HepG2 (cell line): ENCODE results near the gene TRIM7. TPM values are rescaled to one million over a fixed set of nuclear protein-coding genes. Genes with fewer than 3 reads are reported as not detected.

Experiments
- ATAC-seq: fragments of 200-7000 bp; cut with Tn5 transposase; 3 replicates; pipeline ENCODE4 v1.9.1; 2020; ENCODE audit warnings: mild to moderate bottlenecking, moderate library complexity
- BruUV-seq: library from RNA; stranded (reverse); fragments of 400-500 nt; replicated peaks from 2 replicates; lab custom pipeline; 2021; lab: Mats Ljungman, UMichigan
- CTCF ChIA-PET: fragments of 300-600 bp; formaldehyde crosslinking; extraction: SDS; loops from one replicate; lab custom pipeline; 2021; ENCODE audit warnings: low total read pairs, inconsistent platforms, low intra/inter-chr PET ratio; lab: Yijun Ruan, JAX
- POLR2A ChIA-PET: fragments of 350-600 bp; sonication (Branson Sonifier 250); formaldehyde crosslinking; loops from one replicate; lab custom pipeline; 2020; ENCODE audit warnings: antibody characterized with exemption, inconsistent platforms; lab: Yijun Ruan, JAX
- DNase-seq: peaks from one replicate; pipeline ENCODE4 v3.0.0-alpha.2; 2015; ENCODE audit warnings: low spot score
- FAIRE-seq: peaks from 3 replicates; lab custom pipeline; 2011; peaks lifted over from hg19 to GRCh38; lab: Jason Lieb, UNC
- H2AFZ ChIP-seq: one replicate; pipeline ENCODE4 v1.6.1; 2011; ENCODE audit warnings: low read length, inconsistent platforms
- H3K27ac ChIP-seq: fragments of 300-600 bp; 3 replicates; pipeline ENCODE4 v1.8.0; 2011; ENCODE audit warnings: mixed run types, mild to moderate bottlenecking, mixed read lengths, low read length, inconsistent platforms; ENCODE audit not compliant: insufficient read depth; ENCODE audit errors: extremely low read length
- H3K27me3 ChIP-seq, 2 experiments: fragments of 200-600 bp in 1 of 2; 2 replicates in 1 of 2; 3 replicates in 1 of 2; pipeline versions ENCODE4 v1.6.0 to v1.8.0; 2011; ENCODE audit warnings: low read length in 2 of 2, mild to moderate bottlenecking in 2 of 2, moderate library complexity in 2 of 2, inconsistent platforms in 1 of 2; ENCODE audit not compliant: insufficient read depth in 2 of 2, control insufficient read depth in 1 of 2
- H3K36me3 ChIP-seq, 2 experiments: fragments of 200-600 bp in 1 of 2; replicated peaks in 1 of 2; 2 replicates in 1 of 2; 3 replicates in 1 of 2; pipeline versions ENCODE4 v1.5.1 to v1.8.0; 2011; ENCODE audit warnings: low read length in 2 of 2, inconsistent platforms in 1 of 2; ENCODE audit not compliant: insufficient read depth in 2 of 2, control insufficient read depth in 1 of 2
- H3K4me1 ChIP-seq: 2 replicates; pipeline ENCODE4 v1.5.1; 2012; ENCODE audit warnings: low read length, inconsistent platforms; ENCODE audit not compliant: insufficient read depth
- H3K4me2 ChIP-seq: 2 replicates; pipeline ENCODE4 v1.6.0; 2011; ENCODE audit warnings: low read depth, low read length, inconsistent platforms
- H3K4me3 ChIP-seq, 3 experiments: fragments of 200-600 bp in 1 of 3; sonication (generic), shearing (Covaris generic) in 1 of 3; replicated peaks in 1 of 3; 2 replicates each; pipeline ENCODE4 v1.5.1; 2011 to 2016; ENCODE audit warnings: low read length in 3 of 3, inconsistent platforms in 2 of 3, low read depth in 2 of 3, mild to moderate bottlenecking in 2 of 3, control low read depth in 1 of 3, mixed read lengths in 1 of 3; ENCODE audit not compliant: insufficient read depth in 1 of 3
- H3K79me2 ChIP-seq: one replicate; pipeline ENCODE4 v1.6.1; 2011; ENCODE audit warnings: low read length, inconsistent platforms; ENCODE audit not compliant: insufficient read depth
- H3K9ac ChIP-seq: 2 replicates; pipeline ENCODE4 v1.6.0; 2011; ENCODE audit warnings: mild to moderate bottlenecking, low read depth, low read length, inconsistent platforms; ENCODE audit not compliant: insufficient read depth
- H3K9me3 ChIP-seq: 2 replicates; pipeline ENCODE4 v1.5.1; 2012; ENCODE audit warnings: mild to moderate bottlenecking, low read length
- H4K20me1 ChIP-seq: 2 replicates; pipeline ENCODE4 v1.6.0; 2011; ENCODE audit warnings: inconsistent platforms, mild to moderate bottlenecking, low read length, moderate library complexity; ENCODE audit not compliant: insufficient read depth
- GTF2F1 ChIP-seq: fragments of 150-350 bp; IDR thresholded peaks from 2 replicates; pipeline ENCODE4 v1.6.1; 2014; ENCODE audit warnings: low read length
- JARID2 ChIP-seq: sonication (generic); formaldehyde crosslinking; IDR thresholded peaks from 2 replicates; pipeline ENCODE4 v1.8.1; 2023; ENCODE audit warnings: missing genetic modification reagents, inconsistent platforms; ENCODE audit not compliant: insufficient replicate concordance
- JUN ChIP-seq: sonication (generic); formaldehyde crosslinking; IDR thresholded peaks from 2 replicates; pipeline ENCODE4 v1.4.0; 2020; ENCODE audit warnings: mild to moderate bottlenecking, missing genetic modification reagents
- KDM6A ChIP-seq: IDR thresholded peaks from 2 replicates; pipeline ENCODE4 v1.6.1; 2016; ENCODE audit warnings: low read depth
- LRRFIP1 ChIP-seq: sonication (generic); formaldehyde crosslinking; conservative IDR thresholded peaks from 2 replicates; pipeline ENCODE4 v1.4.0; 2020; ENCODE audit warnings: missing genetic modification reagents
- NONO ChIP-seq, 2 experiments: fragments of 450-650 bp in 1 of 2; sonication (generic) in 1 of 2; formaldehyde crosslinking in 1 of 2; IDR thresholded peaks in 1 of 2; conservative IDR thresholded peaks in 1 of 2; 2 replicates each; pipeline versions ENCODE4 v1.6.1 to v1.8.0; 2017 to 2022; ENCODE audit warnings: mild to moderate bottlenecking in 1 of 2, missing genetic modification reagents in 1 of 2, moderate library complexity in 1 of 2
- TFDP2 ChIP-seq: sonication (generic); formaldehyde crosslinking; IDR thresholded peaks from 2 replicates; pipeline ENCODE4 v1.4.0; 2020; ENCODE audit warnings: missing genetic modification reagents
- THAP11 ChIP-seq: IDR thresholded peaks from 2 replicates; pipeline ENCODE4 v1.6.1; 2016; ENCODE audit warnings: missing biosample characterization, missing genetic modification reagents
- ZFX ChIP-seq: sonication (generic); formaldehyde crosslinking; IDR thresholded peaks from 2 replicates; pipeline ENCODE4 v1.4.0; 2020; ENCODE audit warnings: mild to moderate bottlenecking, low read depth, missing genetic modification reagents, moderate library complexity
- ZNF274 ChIP-seq: sonication (generic); formaldehyde crosslinking; IDR thresholded peaks from 2 replicates; pipeline ENCODE4 v1.5.1; 2020; ENCODE audit warnings: mild to moderate bottlenecking, missing genetic modification reagents
- ZNF431 ChIP-seq: sonication (generic); formaldehyde crosslinking; IDR thresholded peaks from 2 replicates; pipeline ENCODE4 v1.9.0; 2022; ENCODE audit warnings: missing genetic modification reagents, low read depth, mild to moderate bottlenecking, borderline replicate concordance
- ZNF510 ChIP-seq: sonication (generic); formaldehyde crosslinking; IDR thresholded peaks from 2 replicates; pipeline ENCODE4 v1.4.0; 2020; ENCODE audit warnings: low read depth, mild to moderate bottlenecking, missing genetic modification reagents
- ZNF558 ChIP-seq: sonication (generic); formaldehyde crosslinking; IDR thresholded peaks from 2 replicates; pipeline ENCODE4 v1.9.0; 2022; ENCODE audit warnings: mild to moderate bottlenecking, missing genetic modification reagents, borderline replicate concordance
- ZXDC ChIP-seq: sonication (generic); formaldehyde crosslinking; IDR thresholded peaks from 2 replicates; pipeline ENCODE4 v1.5.0; 2020; ENCODE audit warnings: mild to moderate bottlenecking, missing genetic modification reagents
- WGBS: methylation state at CpG from one replicate; pipeline ENCODE4 v1.1.6; 2017; ENCODE audit warnings: low lambda C conversion rate; 5-methylcytosine and 5-hydroxymethylcytosine counted together
- in situ Hi-C: cut with HindIII; loops from 2 replicates; pipeline ENCODE4 v1.10.0; 2017; ENCODE audit warnings: low pct_unique_long_range_greater_than_20kb; ENCODE audit not compliant: extremely low pct_ligation_motif_present
- intact Hi-C: fragments of 100-400 bp; cut with micrococcal nuclease; formaldehyde crosslinking; loops from one replicate; pipeline ENCODE4 v1.10.0; 2022; ENCODE audit not compliant: unreplicated experiment
- polyA plus RNA-seq, 8 experiments: library from polyadenylated mRNA; depleted of rRNA in 3 of 8; stranded (reverse) in 7 of 8; unstranded in 1 of 8; fragments of >200 nt; fragmentation: Illumina TruSeq in 4 of 8; extraction: Trizol in 4 of 8; gene quantifications; 2 replicates each; pipeline versions ENCODE4 v1.2.1 to v1.2.3, GENCODE V29; 2011 to 2016; ENCODE audit warnings: low read depth in 4 of 8, missing spikeins in 1 of 8, mixed read lengths in 1 of 8; ENCODE audit not compliant: insufficient read depth in 1 of 8
- total RNA-seq, 5 experiments: library from RNA; depleted of rRNA; stranded (reverse); fragments of >200 nt; fragmentation: Illumina TruSeq; extraction: Trizol; gene quantifications; 2 replicates each; pipeline ENCODE4 v1.2.3, GENCODE V29; 2016; ENCODE audit warnings: low read depth in 1 of 5

Gene TRIM7
- total and polyA plus RNA-seq, 2 of the 13 experiments (the other 11 are each of a cell fraction or from before 2014, with no cell fraction given), result 0.13 TPM; not detected in 1

DNA sequence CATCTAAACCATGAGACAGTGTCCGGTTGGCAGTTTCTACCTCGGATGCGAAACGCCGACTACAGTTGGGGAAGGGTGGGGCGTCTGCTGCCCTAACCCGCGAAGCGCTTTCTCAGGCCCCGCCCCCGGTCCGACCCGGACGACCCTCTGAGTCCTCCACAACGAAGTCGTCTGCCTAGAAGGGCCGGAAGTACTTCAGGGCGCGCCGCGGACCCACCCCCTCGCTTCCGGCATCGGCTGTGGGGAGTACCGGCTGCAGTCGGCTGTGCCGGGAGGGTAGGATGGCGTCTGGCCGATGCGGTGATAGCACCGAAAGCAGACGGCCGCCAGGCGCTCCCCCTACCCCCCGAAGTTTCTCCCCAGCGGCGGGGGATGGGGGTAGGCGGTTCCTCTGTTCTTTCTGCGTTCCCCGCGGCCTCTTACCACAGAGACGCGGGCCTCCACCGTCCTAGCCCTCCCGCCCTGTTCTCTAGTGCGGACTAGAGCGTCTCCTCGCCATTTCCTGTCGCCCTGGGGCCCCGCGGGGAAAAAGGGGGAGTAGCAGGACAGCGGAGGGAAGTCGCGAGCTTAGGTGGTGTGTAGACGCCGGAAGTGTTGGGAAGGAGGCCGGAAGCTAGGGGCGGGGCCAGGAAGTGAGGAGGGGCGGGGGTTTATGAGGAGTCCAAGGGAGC, 18.2 kb upstream of the TRIM7 start, which contains the start of gene TRIM41 (continued):
- TF ChIP-seq LRRFIP1 (no peak), THAP11 (CRISPR knock-in tag) (peak; percentile 94), TFDP2 (peak; percentile 46), GTF2F1 (0 out of 2 replicates have a peak, but pooled peaks have one; percentile 36), NONO (IDR thresholded peaks at IDR 0.05) (no peak), NONO (CRISPR knock-in tag; conservative IDR thresholded peaks at IDR 0.05) (peak; percentile 83), ZNF274 (CRISPR knock-in tag) (peak; percentile 30; the same call in 1 of the 2 replicates)

DNA sequence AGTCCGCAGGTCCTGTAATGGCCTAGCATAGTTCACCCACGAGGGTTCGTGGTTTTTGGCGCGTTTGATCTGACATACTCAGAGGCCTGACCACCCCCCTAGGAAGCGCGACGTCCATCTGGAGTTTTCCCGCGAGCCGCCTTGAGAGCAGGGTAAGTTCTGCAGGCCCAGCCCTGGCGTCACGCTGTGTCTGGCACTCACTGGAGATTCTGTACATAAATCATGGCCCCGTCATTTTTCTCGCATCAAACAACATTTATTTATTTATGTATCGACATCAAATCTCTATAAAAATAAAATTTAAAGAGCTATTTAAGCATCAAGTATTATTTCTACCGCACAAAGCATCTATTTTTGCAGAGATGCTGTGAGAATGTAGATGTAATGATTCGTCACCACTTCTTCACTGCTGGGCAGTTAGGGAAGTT, 17.6 kb upstream of the TRIM7 start:
- TSS peak; percentile 91 for BruUV-seq
- intact Hi-C loops, result loop anchor here (1.0 kb wide), 2 partner anchors 22 to 34 kb away; no protein-coding TSS in a partner anchor
- TF ChIP-seq ZFX (CRISPR knock-in tag), result peak; percentile 38
- no peak for TF ChIP-seq KDM6A (CRISPR knock-in tag)
- 0 out of 2 replicates have a peak, but pooled peaks have one; percentile 4 for TF ChIP-seq ZNF510
- TF ChIP-seq ZXDC (CRISPR knock-in tag), result 0 out of 2 replicates have a peak, but pooled peaks have one; percentile 17
- TF ChIP-seq ZNF558 (CRISPR knock-in tag), result peak; percentile 76; the same call in 1 of the 2 replicates
- TF ChIP-seq JARID2 (CRISPR knock-in tag), result no peak
- 0 out of 2 replicates have a peak, but pooled peaks have one; percentile 16 for TF ChIP-seq ZNF431 (CRISPR knock-in tag)
- 0 out of 2 replicates have a peak, but pooled peaks have one; percentile 1 for TF ChIP-seq JUN

More for the DNA sequence above, 17.6 kb upstream of the TRIM7 start:
- Histone ChIP-seq H3K4me1 (peaks cover 44% of the 10 kb centered on the region), H3K27ac (peak overlapping the region; percentile 81), H3K36me3 (peaks cover 0 to 6% of the 10 kb centered on the region in 2 experiments; a peak in 2 of 5 replicates), H2AFZ (no peak overlapping the region), H3K79me2 (peaks cover 18% of the 10 kb centered on the region), H3K4me3 (peak overlapping the region; percentile 79 to 90 (median 87)), H3K4me2 (peak overlapping the region; percentile 92), H3K27me3 (no peaks in the 10 kb centered on the region; a peak in 2 of 5 replicates), H3K9me3 (no peaks in the 10 kb centered on the region), H3K9ac (peak overlapping the region; percentile 86), H4K20me1 (no peaks in the 10 kb centered on the region)
- ChIA-PET POLR2A (interaction anchor here (0.6 to 2.6 kb wide), 8 partner anchors 16 to 39 kb away, joined by 3 to 70 read pairs (median 13); partner anchors contain the start of genes RACK1 and TRIM52), CTCF (no interaction called here)
- WGBS, result 0% methylated on average over 10 of the region's 18 CpGs
- DNase-seq (no peak), ATAC-seq (peak; percentile 8), FAIRE-seq (no peak)
- in situ Hi-C loops, result loop anchor here (5.0 kb wide), 1 partner anchor 35 kb away; no protein-coding TSS in a partner anchor
